Ovary (tissue), 3 donors: ENCODE results near the gene TRIP4.

ENCODE experiments used
- EP300 ChIP-seq: sonication (generic); formaldehyde crosslinking; IDR thresholded peaks from one replicate; pipeline ENCODE4 v1.6.1; 2017; ENCODE audit warnings: antibody characterized with exemption
- POLR2A ChIP-seq: fragments of 450-650 bp; IDR thresholded peaks from one replicate; pipeline ENCODE4 v1.6.1; 2017; ENCODE audit warnings: antibody characterized with exemption, mild to moderate bottlenecking, moderate library complexity
- TF ChIP-seq, protein P1 (sequence below), 3 donors: fragments of 450-650 bp in 2 of 3; fragments of 200-600 bp in 1 of 3; IDR thresholded peaks; one replicate each; pipeline versions ENCODE4 v1.5.1 to v1.8.0; 2016 to 2022; ENCODE audit warnings: antibody characterized with exemption in 3 of 3, mild to moderate bottlenecking in 1 of 3
- donor health status: DM: no; HTN: no; CAD: no.

DNA sequence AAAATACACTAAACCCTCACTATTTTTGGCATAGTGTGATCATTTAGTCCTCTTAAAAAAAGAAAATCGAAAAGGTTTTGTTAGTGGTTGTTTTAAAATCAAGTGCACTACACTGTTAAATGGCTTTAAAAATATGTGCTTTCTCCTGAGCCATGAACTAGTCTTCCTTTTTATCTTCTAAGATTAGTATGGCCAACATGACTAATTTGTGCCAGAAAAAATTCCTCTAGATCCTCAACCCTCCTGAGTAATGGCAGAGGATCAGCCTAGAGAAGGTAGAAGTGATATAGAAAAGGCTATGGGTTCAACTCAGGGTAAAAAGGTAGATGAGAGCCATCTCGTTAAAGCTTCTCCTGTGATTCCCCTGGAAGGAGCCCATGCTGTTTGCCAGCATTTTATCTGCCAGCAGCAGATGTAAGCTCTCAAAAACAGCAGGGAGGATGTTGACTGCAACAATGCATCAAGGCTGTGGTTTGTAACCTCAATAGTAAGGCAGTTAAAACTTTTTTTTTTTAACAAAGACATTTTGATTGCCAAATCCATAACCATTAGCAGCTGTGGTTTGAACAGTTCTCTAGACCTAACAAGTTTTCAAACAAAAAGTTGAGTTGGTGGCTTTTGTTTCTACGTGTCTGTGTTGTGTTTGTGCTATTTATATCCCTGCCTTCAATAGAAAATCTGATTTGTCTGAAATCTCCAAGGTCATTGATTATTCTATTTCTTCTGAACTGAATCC is 42.5 kb downstream of the TRIP4 start:
- no peak for TF ChIP-seq POLR2A
- TF ChIP-seq, protein P1, sequence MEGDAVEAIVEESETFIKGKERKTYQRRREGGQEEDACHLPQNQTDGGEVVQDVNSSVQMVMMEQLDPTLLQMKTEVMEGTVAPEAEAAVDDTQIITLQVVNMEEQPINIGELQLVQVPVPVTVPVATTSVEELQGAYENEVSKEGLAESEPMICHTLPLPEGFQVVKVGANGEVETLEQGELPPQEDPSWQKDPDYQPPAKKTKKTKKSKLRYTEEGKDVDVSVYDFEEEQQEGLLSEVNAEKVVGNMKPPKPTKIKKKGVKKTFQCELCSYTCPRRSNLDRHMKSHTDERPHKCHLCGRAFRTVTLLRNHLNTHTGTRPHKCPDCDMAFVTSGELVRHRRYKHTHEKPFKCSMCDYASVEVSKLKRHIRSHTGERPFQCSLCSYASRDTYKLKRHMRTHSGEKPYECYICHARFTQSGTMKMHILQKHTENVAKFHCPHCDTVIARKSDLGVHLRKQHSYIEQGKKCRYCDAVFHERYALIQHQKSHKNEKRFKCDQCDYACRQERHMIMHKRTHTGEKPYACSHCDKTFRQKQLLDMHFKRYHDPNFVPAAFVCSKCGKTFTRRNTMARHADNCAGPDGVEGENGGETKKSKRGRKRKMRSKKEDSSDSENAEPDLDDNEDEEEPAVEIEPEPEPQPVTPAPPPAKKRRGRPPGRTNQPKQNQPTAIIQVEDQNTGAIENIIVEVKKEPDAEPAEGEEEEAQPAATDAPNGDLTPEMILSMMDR (IDR thresholded peaks at IDR 0.05) = no peak
- TF ChIP-seq EP300 = no peak
